VCaP (cell line): ENCODE data around the gene RPL27.
A peak's percentile ranks its signal among the peaks of the same experiment; 100 is the strongest.
"Not testable (repeated sequence)": the region's sequence is repeated elsewhere in the genome, so short reads cannot be mapped to it uniquely, and the experiment has no call there.

Experiments used
- H3K27ac ChIP-seq: fragments of 450-650 bp; 2 replicates; pipeline ENCODE4 v1.5.1; 2017
- CTCF ChIP-seq: fragments of 450-650 bp; conservative IDR thresholded peaks from 2 replicates; pipeline ENCODE4 v1.5.1; 2017; ENCODE audit warnings: mild to moderate bottlenecking, moderate library complexity

Gene RPL27

DNA sequence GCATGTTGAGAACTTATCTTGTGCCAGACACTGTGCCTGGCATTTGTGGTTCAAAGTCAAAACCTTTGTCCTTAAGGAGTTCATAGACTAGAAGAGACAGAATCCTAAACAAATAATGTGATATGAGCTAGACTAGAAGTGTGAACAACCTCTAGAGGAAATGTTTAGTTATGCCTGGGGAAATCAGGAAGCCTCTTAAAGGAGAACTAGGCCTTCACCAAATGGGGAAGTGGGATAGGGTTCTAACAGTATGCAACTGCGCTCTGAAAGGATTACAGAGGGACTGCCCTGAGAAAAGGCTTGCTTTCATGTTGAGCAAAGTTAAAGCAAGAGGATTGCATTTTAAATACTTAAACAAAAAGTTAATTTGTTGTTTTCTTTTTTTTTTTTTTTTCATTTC lies 13.0 kb upstream of the RPL27 start:
- H3K27ac ChIP-seq: peak overlapping the region; percentile 98
- no peak for TF ChIP-seq CTCF

DNA sequence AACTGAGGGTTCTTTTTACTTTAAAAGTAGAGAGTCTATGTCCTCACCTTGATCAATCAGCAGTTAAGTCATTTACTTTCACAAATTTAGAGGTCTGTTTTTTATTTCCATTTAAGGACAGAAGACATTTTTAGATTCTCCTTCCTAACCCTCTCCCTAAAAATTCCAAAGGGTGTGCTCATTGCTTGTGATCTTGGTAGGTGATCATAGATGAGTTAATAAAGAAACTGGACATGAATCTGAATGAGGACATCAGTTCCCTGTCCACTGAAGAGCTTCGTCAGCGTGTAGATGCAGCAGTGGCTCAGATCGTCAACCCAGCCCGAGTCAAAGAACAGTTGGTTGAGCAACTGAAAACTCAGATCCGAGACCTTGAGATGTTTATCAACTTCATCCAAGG lies 9.1 kb upstream of the RPL27 start:
- H3K27ac ChIP-seq: peak overlapping the region; percentile 50

DNA sequence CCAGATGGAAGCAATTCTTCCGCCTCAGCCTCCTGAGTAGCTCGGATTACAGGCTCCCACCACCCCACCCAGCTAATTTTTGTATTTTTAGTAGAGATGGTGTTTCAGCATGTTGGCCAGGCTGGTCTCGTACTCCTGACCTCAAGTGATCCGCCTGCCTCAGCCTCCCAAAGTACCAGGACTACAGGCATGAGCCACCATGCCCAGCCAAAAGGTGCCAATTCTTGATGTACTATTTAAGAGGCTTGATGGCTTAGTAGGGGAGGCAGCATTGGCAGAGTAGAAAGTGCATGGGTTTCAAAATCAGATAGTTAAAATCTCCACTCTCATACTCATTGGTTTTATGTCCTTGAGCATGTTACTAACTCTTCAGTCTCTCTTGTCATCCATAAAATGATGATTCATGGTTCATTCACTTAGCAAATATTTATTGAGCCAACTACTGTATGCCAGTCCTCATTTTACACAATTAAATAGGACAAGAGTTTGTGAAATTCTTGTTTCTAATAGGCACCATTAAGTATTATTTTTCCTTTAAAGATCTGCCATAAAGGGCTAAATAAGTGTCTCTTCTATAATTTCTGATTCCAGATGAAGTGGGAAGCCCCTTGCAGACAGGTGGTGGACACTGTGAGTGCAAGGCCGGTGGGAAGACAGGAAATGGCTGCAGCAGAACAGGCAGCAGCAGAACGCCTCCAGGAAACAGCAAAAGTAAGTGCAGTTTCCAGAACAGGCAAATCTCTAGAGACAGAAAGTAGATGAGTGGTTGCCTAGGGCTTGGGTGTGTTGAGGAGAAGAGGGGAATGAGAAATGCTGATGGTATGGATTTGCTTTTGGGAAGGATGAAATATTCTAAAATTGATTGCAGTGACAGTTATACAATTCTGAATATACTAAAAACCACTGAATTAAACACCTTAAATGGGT lies 8.2 kb upstream of the RPL27 start:
- H3K27ac ChIP-seq: peak overlapping the region; percentile 50
- no peak for TF ChIP-seq CTCF

More for the DNA sequence above, 9.1 kb upstream of the RPL27 start:
- TF ChIP-seq CTCF: no peak

GRCh38 chr17:42991471-42991870 lies 6.7 kb upstream of the RPL27 start:
- no peak for TF ChIP-seq CTCF
- H3K27ac ChIP-seq: no peak overlapping the region

- H3K27ac ChIP-seq: no peak overlapping the region
- TF ChIP-seq CTCF: no peak
These were observed 5.3 kb upstream of the RPL27 start for GRCh38 chr17:42992872-42993271.

DNA sequence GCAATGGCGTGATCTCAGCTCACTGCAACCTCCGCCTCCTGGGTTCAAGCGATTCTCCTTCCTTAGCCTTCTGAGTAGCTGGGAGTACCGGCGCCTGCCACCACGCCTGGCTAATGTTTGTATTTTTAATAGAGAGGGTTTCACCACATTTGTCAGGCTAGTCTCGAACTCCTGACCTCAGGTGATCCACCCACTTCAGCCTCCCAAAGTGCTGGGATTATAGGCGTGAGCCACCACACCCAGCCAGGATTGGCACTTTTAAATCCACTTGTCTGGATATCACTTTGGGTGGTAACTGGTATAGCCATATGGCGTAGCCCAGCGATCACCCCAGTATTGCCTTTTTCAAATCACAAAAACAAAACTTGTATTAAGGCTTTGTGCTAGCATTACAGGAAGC lies 4.3 kb upstream of the RPL27 start:
- not testable (repeated sequence) for H3K27ac ChIP-seq

DNA sequence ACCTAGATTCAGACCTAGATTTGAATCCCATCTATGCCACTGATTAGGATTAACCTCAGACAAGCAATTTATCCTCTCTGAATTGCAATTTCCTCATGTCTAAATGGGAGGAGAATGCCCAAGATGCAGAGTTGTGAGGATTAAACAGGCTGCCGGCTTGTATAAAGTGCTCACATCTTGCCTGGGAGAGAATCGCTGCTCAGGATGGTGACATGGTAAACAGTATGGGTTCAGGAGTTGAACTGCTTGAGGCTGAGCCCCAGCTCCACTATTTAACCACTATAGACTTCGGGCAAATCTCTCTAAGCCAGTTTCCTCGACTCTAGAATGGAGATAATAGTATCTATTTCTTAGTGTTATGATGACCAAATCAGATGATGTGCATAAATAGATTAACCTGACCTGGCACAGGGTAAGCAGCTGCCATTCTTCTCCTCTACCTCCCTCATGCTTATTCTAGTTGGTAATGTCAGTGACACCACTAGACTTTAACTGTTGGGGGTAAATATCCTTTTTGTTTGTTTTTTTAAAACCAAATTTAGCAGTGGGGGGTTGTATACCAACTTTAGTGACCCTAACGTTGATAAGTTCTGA lies 732 bp upstream of the RPL27 start:
- no peak for TF ChIP-seq CTCF
- H3K27ac ChIP-seq: peak overlapping the region; percentile 88

DNA sequence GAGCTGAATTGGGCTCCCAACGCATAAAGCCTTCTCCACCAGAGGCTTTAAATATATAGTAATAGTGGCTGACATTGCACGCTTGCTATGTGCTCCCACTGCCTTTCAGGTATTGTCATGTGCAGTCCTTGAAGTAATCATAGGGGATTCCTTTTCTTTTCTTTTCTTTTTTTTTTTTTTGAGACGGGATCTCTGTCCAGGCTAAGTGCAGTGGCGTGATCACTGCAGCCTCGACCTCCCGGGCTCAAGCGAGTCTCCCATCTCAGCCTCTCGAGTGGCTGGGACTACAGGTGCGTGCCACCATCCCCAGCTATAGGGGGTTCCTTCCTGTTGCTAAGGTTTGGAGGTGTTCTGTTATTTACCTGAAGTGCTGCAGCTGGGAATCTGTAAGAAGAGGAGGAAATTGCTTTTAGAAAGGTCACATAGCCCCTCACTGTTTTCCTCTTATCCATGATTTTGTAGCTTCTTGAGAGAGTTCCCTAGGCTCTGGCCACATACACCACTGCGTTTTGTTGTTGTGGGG lies 845 bp downstream of the RPL27 start:
- H3K27ac ChIP-seq: peak overlapping the region; percentile 88
- TF ChIP-seq CTCF: no peak

GRCh38 chr17:43000894-43001293 lies 2.7 kb downstream of the RPL27 start:
- H3K27ac ChIP-seq: peak overlapping the region; percentile 88
